Liver (tissue), 9 donors: ENCODE measurements around the gene SKIC8. TPM values are rescaled to one million over a fixed set of nuclear protein-coding genes. Genes with fewer than 3 reads are reported as not detected.

Experiments
- DNase-seq: peaks from one replicate; pipeline ENCODE4 v3.0.0-alpha.2; 2017; ENCODE audit warnings: low spot score
- H3K27ac ChIP-seq, 2 donors: one replicate each; pipeline ENCODE4 v1.7.0; 2013; ENCODE audit warnings: inconsistent platforms in 2 of 2, low read length in 2 of 2, control low read depth in 1 of 2, low read depth in 1 of 2, mild to moderate bottlenecking in 1 of 2
- H3K27me3 ChIP-seq, 4 donors: one replicate each; pipeline versions ENCODE4 v1.6.1 to v1.7.0; 2013; ENCODE audit warnings: low read length in 3 of 4, inconsistent platforms in 1 of 4, mild to moderate bottlenecking in 1 of 4, moderate library complexity in 1 of 4; ENCODE audit not compliant: control insufficient read depth in 4 of 4, insufficient read depth in 4 of 4
- H3K36me3 ChIP-seq, 4 donors: one replicate each; pipeline versions ENCODE4 v1.6.1 to v1.7.0; 2013; ENCODE audit warnings: low read length in 3 of 4, mild to moderate bottlenecking in 3 of 4, low read depth in 1 of 4, moderate library complexity in 1 of 4; ENCODE audit not compliant: control insufficient read depth in 4 of 4, insufficient read depth in 3 of 4
- H3K4me1 ChIP-seq, 4 donors: one replicate each; pipeline versions ENCODE4 v1.6.1 to v1.7.0; 2013; ENCODE audit warnings: low read length in 3 of 4, mild to moderate bottlenecking in 3 of 4, moderate library complexity in 1 of 4; ENCODE audit not compliant: control insufficient read depth in 4 of 4, insufficient read depth in 4 of 4
- H3K4me3 ChIP-seq, 3 donors: one replicate each; pipeline versions ENCODE4 v1.6.1 to v1.7.0; 2013; ENCODE audit warnings: low read length in 3 of 3, control low read depth in 1 of 3, low read depth in 1 of 3, mild to moderate bottlenecking in 1 of 3
- H3K9ac ChIP-seq, 2 donors: one replicate each; pipeline ENCODE4 v1.7.0; 2013; ENCODE audit warnings: low read length in 2 of 2, mild to moderate bottlenecking in 2 of 2, moderate library complexity in 2 of 2, control low read depth in 1 of 2, low read depth in 1 of 2
- H3K9me3 ChIP-seq, 4 donors: one replicate each; pipeline versions ENCODE4 v1.6.1 to v1.7.0; 2013; ENCODE audit warnings: low read length in 3 of 4; ENCODE audit not compliant: control insufficient read depth in 4 of 4
- EGR1 ChIP-seq, 2 donors: IDR thresholded peaks; 2 replicates each; pipeline ENCODE4 v1.6.1; 2016 to 2018; ENCODE audit warnings: antibody characterized with exemption in 2 of 2, low read depth in 2 of 2
- FOXA1 ChIP-seq: IDR thresholded peaks from 2 replicates; pipeline ENCODE4 v1.6.1; 2016; ENCODE audit warnings: antibody characterized with exemption
- FOXA2 ChIP-seq: IDR thresholded peaks from 2 replicates; pipeline ENCODE4 v1.6.1; 2016; ENCODE audit warnings: antibody characterized with exemption
- HNF4A ChIP-seq, 2 donors: conservative IDR thresholded peaks; 2 replicates each; pipeline ENCODE4 v1.6.1; 2016; ENCODE audit warnings: antibody characterized with exemption in 2 of 2, mild to moderate bottlenecking in 2 of 2
- HNF4G ChIP-seq: IDR thresholded peaks from 2 replicates; pipeline ENCODE4 v1.6.1; 2016; ENCODE audit warnings: antibody characterized with exemption
- JUND ChIP-seq, 2 donors: IDR thresholded peaks; 2 replicates each; pipeline ENCODE4 v1.6.1; 2016; ENCODE audit warnings: antibody characterized with exemption in 2 of 2
- NR2F2 ChIP-seq: IDR thresholded peaks from 2 replicates; pipeline ENCODE4 v1.6.1; 2016; ENCODE audit warnings: antibody characterized with exemption
- RAD21 ChIP-seq, 2 donors: IDR thresholded peaks; 2 replicates each; pipeline ENCODE4 v1.6.1; 2016; ENCODE audit warnings: antibody characterized with exemption in 2 of 2, mild to moderate bottlenecking in 2 of 2
- RXRA ChIP-seq, 2 donors: IDR thresholded peaks; 2 replicates each; pipeline ENCODE4 v1.6.1; 2017 to 2018; ENCODE audit warnings: antibody characterized with exemption in 2 of 2, mild to moderate bottlenecking in 1 of 2
- TAF1 ChIP-seq: conservative IDR thresholded peaks from 2 replicates; pipeline ENCODE4 v1.6.1; 2016; ENCODE audit warnings: antibody characterized with exemption, mild to moderate bottlenecking
- YY1 ChIP-seq: IDR thresholded peaks from 2 replicates; pipeline ENCODE4 v1.6.1; 2016; ENCODE audit warnings: antibody characterized with exemption, mild to moderate bottlenecking
- WGBS: extraction: QIAGEN DNeasy Blood & Tissue Kit; methylation state at CpG from one replicate; pipeline ENCODE4 v1.1.7; 2013; 5-methylcytosine and 5-hydroxymethylcytosine counted together
- polyA plus RNA-seq, 2 donors: library from polyadenylated mRNA; stranded (reverse) in 1 of 2; unstranded in 1 of 2; fragments of 200-250 nt in 1 of 2; fragments of >200 nt in 1 of 2; fragmentation: Nextera tagmentation in 1 of 2; extraction: Ambion mirVana in 1 of 2; gene quantifications; one replicate each; pipeline versions ENCODE4 v1.2.1 to v1.2.3, GENCODE V29; 2013 to 2015
- total RNA-seq, 2 donors: library from RNA; depleted of rRNA; stranded (reverse); fragments of >200 nt; gene quantifications; one replicate each; pipeline ENCODE4 v1.2.3, GENCODE V29; 2014
- TF ChIP-seq, protein P1 (sequence below): IDR thresholded peaks from 2 replicates; pipeline ENCODE4 v1.6.1; 2016; ENCODE audit warnings: antibody characterized with exemption
- TF ChIP-seq, protein P2 (sequence below): fragments of 150-350 bp; IDR thresholded peaks from 2 replicates; pipeline ENCODE4 v1.5.1; 2017; ENCODE audit warnings: improper control_type of control experiment, low read depth, low read length; ENCODE audit not compliant: missing input control
- TF ChIP-seq, protein P3 (sequence below): IDR thresholded peaks from 2 replicates; pipeline ENCODE4 v1.6.1; 2016; ENCODE audit warnings: antibody characterized with exemption
- TF ChIP-seq, protein P4 (sequence below): IDR thresholded peaks from 2 replicates; pipeline ENCODE4 v1.6.1; 2016; ENCODE audit warnings: antibody characterized with exemption
- TF ChIP-seq, protein P5 (sequence below): IDR thresholded peaks from 2 replicates; pipeline ENCODE4 v1.6.1; 2016; ENCODE audit warnings: antibody characterized with exemption, mild to moderate bottlenecking
- donor health status: healthy.
- donor health status: healthy.
- donor health status: healthy.
- donor health status: healthy.
- donor health status: healthy.

The SKIC8 gene
- total and polyA plus RNA-seq, 4 donors: 33.4 to 48.7 (median 40.2) TPM

DNA sequence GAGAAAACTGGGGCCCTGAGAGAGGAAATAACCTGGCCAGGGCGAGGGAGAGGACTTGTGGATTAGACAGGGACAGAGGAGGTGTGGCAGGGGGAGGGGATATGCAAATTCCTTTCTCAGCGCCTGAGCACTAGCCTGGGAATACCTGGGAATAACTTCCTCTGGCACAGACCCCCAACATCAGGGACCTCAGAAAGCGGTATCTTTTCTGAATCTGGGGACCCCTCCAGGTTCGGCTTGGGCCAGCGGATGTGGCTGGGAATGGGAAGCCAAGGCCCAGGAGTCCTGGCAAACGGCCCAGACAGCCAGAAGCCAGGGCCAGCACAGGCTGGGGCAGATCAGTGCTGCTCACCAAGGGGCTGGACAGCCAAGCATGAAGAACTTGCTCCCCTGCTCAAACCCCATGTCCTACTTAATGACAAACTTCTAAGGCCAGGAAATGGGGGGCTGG, 55.9 kb downstream of the SKIC8 start:
- TF ChIP-seq FOXA2 (no peak), NR2F2 (no peak), HNF4G (no peak), TAF1 (no peak), RXRA (IDR thresholded peaks at IDR 0.05) (no peak), JUND (IDR thresholded peaks at IDR 0.05) (no peak), RAD21 (IDR thresholded peaks at IDR 0.05) (no peak), YY1 (no peak), FOXA1 (no peak)
- TF ChIP-seq, protein P1, sequence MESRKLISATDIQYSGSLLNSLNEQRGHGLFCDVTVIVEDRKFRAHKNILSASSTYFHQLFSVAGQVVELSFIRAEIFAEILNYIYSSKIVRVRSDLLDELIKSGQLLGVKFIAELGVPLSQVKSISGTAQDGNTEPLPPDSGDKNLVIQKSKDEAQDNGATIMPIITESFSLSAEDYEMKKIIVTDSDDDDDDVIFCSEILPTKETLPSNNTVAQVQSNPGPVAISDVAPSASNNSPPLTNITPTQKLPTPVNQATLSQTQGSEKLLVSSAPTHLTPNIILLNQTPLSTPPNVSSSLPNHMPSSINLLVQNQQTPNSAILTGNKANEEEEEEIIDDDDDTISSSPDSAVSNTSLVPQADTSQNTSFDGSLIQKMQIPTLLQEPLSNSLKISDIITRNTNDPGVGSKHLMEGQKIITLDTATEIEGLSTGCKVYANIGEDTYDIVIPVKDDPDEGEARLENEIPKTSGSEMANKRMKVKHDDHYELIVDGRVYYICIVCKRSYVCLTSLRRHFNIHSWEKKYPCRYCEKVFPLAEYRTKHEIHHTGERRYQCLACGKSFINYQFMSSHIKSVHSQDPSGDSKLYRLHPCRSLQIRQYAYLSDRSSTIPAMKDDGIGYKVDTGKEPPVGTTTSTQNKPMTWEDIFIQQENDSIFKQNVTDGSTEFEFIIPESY: no peak
- TF ChIP-seq, protein P2, sequence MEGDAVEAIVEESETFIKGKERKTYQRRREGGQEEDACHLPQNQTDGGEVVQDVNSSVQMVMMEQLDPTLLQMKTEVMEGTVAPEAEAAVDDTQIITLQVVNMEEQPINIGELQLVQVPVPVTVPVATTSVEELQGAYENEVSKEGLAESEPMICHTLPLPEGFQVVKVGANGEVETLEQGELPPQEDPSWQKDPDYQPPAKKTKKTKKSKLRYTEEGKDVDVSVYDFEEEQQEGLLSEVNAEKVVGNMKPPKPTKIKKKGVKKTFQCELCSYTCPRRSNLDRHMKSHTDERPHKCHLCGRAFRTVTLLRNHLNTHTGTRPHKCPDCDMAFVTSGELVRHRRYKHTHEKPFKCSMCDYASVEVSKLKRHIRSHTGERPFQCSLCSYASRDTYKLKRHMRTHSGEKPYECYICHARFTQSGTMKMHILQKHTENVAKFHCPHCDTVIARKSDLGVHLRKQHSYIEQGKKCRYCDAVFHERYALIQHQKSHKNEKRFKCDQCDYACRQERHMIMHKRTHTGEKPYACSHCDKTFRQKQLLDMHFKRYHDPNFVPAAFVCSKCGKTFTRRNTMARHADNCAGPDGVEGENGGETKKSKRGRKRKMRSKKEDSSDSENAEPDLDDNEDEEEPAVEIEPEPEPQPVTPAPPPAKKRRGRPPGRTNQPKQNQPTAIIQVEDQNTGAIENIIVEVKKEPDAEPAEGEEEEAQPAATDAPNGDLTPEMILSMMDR: no peak
- TF ChIP-seq, protein P3, sequence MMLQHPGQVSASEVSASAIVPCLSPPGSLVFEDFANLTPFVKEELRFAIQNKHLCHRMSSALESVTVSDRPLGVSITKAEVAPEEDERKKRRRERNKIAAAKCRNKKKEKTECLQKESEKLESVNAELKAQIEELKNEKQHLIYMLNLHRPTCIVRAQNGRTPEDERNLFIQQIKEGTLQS: no peak
- TF ChIP-seq, protein P4, sequence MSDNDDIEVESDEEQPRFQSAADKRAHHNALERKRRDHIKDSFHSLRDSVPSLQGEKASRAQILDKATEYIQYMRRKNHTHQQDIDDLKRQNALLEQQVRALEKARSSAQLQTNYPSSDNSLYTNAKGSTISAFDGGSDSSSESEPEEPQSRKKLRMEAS: no peak
- TF ChIP-seq, protein P5, sequence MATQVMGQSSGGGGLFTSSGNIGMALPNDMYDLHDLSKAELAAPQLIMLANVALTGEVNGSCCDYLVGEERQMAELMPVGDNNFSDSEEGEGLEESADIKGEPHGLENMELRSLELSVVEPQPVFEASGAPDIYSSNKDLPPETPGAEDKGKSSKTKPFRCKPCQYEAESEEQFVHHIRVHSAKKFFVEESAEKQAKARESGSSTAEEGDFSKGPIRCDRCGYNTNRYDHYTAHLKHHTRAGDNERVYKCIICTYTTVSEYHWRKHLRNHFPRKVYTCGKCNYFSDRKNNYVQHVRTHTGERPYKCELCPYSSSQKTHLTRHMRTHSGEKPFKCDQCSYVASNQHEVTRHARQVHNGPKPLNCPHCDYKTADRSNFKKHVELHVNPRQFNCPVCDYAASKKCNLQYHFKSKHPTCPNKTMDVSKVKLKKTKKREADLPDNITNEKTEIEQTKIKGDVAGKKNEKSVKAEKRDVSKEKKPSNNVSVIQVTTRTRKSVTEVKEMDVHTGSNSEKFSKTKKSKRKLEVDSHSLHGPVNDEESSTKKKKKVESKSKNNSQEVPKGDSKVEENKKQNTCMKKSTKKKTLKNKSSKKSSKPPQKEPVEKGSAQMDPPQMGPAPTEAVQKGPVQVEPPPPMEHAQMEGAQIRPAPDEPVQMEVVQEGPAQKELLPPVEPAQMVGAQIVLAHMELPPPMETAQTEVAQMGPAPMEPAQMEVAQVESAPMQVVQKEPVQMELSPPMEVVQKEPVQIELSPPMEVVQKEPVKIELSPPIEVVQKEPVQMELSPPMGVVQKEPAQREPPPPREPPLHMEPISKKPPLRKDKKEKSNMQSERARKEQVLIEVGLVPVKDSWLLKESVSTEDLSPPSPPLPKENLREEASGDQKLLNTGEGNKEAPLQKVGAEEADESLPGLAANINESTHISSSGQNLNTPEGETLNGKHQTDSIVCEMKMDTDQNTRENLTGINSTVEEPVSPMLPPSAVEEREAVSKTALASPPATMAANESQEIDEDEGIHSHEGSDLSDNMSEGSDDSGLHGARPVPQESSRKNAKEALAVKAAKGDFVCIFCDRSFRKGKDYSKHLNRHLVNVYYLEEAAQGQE: no peak
- Histone ChIP-seq H3K4me1 (no peaks in the 10 kb centered on the region), H3K9me3 (no peaks in the 10 kb centered on the region), H3K9ac (no peak overlapping the region), H3K27me3 (no peaks in the 10 kb centered on the region), H3K36me3 (no peaks in the 10 kb centered on the region), H3K27ac (no peak overlapping the region), H3K4me3 (no peak overlapping the region)
- DNase-seq: peak; percentile 52
- WGBS: 61% methylated on average over 6 of the region's 6 CpGs

DNA sequence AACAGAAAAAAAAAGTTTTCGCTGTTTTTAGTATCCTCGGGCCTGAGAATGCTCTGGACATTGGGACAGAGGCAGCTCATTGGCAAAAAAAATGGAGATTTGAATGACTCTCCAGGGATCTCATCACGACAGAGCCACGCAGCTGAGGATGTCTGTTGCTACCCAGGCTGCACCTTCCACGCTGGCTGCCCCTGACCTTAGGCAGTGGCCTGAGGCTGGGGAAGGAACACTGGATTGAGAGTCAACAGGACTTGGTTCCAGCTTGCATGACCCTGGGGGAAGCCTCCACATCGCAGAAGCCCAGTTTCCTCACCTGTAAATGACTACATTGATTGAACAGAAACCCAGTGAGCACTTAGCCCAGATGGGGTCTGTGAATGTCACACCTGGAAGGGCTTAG, 56.4 kb downstream of the SKIC8 start:
- no peaks in the 10 kb centered on the region for H3K9me3 ChIP-seq
- TF ChIP-seq, protein P4: no peak
- TF ChIP-seq FOXA2 (no peak), NR2F2 (no peak), YY1 (no peak), HNF4A (conservative IDR thresholded peaks at IDR 0.05) (no peak), EGR1 (IDR thresholded peaks at IDR 0.05; ENCODE audit: low read depth in 2 of 2) (no peak), RAD21 (IDR thresholded peaks at IDR 0.05) (no peak)
- H3K4me3 ChIP-seq: no peak overlapping the region
- WGBS: 94% methylated on average over 6 of the region's 6 CpGs
- DNase-seq: no peak
- H3K4me1 ChIP-seq: no peaks in the 10 kb centered on the region
- H3K27me3 ChIP-seq: no peaks in the 10 kb centered on the region
- no peaks in the 10 kb centered on the region for H3K36me3 ChIP-seq
- H3K27ac ChIP-seq: no peak overlapping the region
- no peak overlapping the region for H3K9ac ChIP-seq
